Measurements from ENCODE around the gene TREX2.
A peak's percentile ranks its signal among the peaks of the same experiment; 100 is the strongest.

The TREX2 gene

DNA sequence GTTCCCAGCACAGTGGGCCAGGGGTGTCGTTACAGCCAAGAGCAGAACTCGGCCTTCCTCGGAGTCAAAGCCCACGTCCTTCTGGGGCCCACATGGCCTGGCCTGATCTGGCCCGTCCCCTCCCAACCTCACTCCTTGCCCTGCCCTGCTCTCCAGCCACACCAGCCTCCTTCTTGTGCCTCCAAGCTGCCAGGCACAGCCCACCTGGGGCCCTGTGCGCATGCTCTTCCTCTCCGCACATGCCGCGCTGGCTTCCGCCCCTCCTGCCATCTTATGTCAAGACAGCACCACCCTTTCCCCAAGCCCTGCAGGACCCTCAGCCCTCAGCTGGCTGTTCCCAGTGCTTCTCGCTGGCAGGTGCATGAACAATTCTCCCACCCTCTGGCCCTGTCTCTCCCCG is 17.7 kb upstream of the TREX2 start:
- TF ChIP-seq, protein P1, sequence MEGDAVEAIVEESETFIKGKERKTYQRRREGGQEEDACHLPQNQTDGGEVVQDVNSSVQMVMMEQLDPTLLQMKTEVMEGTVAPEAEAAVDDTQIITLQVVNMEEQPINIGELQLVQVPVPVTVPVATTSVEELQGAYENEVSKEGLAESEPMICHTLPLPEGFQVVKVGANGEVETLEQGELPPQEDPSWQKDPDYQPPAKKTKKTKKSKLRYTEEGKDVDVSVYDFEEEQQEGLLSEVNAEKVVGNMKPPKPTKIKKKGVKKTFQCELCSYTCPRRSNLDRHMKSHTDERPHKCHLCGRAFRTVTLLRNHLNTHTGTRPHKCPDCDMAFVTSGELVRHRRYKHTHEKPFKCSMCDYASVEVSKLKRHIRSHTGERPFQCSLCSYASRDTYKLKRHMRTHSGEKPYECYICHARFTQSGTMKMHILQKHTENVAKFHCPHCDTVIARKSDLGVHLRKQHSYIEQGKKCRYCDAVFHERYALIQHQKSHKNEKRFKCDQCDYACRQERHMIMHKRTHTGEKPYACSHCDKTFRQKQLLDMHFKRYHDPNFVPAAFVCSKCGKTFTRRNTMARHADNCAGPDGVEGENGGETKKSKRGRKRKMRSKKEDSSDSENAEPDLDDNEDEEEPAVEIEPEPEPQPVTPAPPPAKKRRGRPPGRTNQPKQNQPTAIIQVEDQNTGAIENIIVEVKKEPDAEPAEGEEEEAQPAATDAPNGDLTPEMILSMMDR (IDR thresholded peaks at IDR 0.05; ENCODE audit: insufficient read depth, low read depth, low read length, missing control alignments), result no peak
- no peak overlapping the region for H3K4me3 ChIP-seq (ENCODE audit: low read depth, low read length)

DNA sequence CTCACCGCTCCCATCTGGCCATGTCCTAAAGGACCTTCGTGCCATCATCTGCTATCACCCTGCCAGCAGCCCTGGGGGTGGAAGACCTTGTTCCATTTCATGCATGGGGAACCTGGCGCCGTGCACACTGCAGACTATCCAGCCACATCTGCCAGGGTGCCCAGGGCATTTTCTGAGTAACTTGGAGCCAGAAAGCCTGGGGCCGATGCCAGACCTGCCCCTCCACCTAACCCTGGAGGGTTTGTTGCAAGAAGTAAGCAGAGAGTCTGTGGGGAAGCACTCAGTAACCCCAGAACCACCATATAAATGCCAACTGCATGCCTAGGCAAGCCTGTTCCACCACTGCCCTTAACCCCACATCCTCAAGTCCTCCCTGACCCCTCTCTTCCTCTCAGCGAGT is 17.2 kb upstream of the TREX2 start:
- H3K4me3 ChIP-seq (ENCODE audit: low read depth, low read length), result no peak overlapping the region
- TF ChIP-seq, protein P1 (IDR thresholded peaks at IDR 0.05; ENCODE audit: insufficient read depth, low read depth, low read length, missing control alignments), result no peak
- DNase-seq (ENCODE audit: low read depth), result no peak

More for the DNA sequence above, 17.7 kb upstream of the TREX2 start:
- no peak for DNase-seq (ENCODE audit: low read depth)

DNA sequence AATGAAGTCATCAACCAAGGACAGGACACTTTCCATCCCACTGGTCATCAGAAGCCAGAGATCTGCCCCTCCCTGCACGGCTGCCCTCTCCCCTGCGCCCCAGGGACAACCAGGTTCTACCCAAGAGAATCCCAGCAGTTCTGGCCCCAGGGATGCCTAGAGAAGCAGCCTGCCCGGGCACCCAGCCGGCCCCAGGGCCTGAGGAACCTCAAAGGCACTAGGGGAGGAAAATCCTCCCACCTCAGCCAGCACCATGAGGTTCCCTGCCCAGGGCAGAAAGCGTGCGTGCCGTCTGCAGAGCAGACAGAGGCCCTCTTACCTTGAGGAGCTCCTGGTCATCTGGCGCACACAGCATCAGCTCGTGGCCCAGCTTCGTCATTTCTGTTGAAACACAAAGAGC is 16.4 kb upstream of the TREX2 start:
- no peak for DNase-seq (ENCODE audit: low read depth)
- H3K4me3 ChIP-seq (ENCODE audit: low read depth, low read length), result no peak overlapping the region
- TF ChIP-seq, protein P1 (IDR thresholded peaks at IDR 0.05; ENCODE audit: insufficient read depth, low read depth, low read length, missing control alignments), result no peak

DNA sequence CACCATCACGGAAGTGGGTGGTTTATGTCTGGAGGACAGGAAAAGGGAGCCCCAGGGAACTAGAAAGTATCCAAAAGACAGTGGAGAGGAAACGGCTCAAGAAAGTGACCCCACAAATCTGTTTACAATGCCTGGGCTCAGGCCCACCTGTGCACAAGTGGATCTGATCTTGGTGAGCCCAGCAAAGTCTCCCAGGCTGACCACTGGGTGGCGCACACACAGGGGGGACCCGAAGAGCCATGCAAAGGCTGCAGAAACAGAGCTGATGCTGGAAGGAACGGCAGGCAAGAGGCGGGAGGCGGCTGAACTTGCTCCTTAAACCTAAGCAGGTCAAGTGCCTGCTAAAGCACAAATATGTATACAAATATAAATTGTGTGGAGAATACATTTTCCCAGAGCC is 15.0 kb upstream of the TREX2 start:
- DNase-seq (ENCODE audit: low read depth), result peak; percentile 47
- TF ChIP-seq, protein P1 (IDR thresholded peaks at IDR 0.05; ENCODE audit: insufficient read depth, low read depth, low read length, missing control alignments), result peak; percentile 60
- H3K4me3 ChIP-seq (ENCODE audit: low read depth, low read length), result no peak overlapping the region

DNA sequence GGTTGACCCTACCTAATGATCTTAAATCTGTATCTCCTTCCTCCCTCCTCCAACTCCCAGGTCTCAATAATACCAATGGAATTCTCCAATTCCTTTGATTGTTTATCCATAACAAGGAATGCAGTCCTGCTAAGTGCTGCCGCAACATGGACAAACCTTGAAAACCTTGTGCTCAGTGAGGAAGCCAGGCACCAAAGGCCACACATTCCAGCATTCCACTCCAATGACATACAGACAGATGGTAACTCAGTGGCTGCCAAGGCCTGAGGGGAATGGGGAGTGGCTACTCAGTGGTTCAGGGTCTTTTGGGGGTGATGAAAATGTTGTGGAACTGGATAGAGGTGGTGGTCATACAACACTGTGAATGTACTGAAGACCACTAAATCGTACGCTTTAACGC is 14.1 kb upstream of the TREX2 start:
- TF ChIP-seq, protein P1 (IDR thresholded peaks at IDR 0.05; ENCODE audit: insufficient read depth, low read depth, low read length, missing control alignments), result no peak
- no peak overlapping the region for H3K4me3 ChIP-seq (ENCODE audit: low read depth, low read length)
- no peak for DNase-seq (ENCODE audit: low read depth)

DNA sequence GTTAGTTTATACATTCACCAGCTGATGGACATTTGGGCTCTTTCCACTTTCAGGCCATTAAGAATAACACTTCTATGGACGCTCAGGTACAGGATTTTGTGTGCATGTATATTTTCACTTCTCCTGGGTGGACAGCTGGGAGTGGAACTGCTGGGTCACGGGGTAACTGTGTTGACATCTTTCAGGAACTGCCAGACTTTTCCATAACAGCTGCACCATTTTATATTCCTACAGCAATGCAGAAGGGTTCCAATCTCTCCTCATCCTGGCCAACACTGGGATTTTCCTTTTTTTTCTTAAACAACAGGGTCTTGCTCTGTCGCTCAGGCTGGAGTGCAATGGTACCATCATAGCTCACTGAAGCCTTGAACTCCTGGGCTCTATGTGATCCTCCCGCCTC is 12.6 kb upstream of the TREX2 start:
- H3K4me3 ChIP-seq (ENCODE audit: low read depth, low read length), result no peak overlapping the region
- TF ChIP-seq, protein P1 (IDR thresholded peaks at IDR 0.05; ENCODE audit: insufficient read depth, low read depth, low read length, missing control alignments), result no peak
- DNase-seq (ENCODE audit: low read depth), result no peak

DNA sequence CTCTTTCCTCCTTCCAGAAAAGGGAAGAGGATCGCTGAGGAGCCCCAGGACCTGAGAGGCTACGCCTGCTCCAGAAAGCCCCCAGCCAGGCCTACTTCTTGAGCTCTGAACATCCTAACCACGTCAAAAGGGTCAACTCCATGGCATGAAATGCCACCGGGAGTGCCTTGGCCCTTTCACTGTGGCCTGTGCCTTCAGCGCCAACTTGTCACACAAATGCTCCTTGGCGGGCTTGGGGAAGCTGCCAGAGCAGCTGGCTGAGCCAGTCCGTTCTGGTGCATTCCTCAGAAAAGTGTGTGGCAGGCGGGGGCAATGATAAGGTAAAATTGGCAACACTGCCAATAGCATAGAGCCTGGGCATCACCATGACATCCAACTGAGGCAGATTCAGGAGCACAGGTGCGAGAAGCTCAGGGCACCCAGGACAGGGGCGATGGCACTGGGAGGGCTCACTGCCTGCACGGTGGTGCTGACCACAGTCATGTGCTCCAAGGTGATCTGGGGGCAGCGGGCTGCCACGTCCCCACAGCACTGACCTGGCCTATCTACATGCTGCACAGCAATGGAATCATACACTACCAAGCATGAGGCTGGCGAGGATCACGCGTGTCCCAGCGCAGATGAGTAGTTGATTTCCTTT is 12.1 kb upstream of the TREX2 start:
- H3K4me3 ChIP-seq (ENCODE audit: low read depth, low read length), result no peak overlapping the region
- TF ChIP-seq, protein P1 (IDR thresholded peaks at IDR 0.05; ENCODE audit: insufficient read depth, low read depth, low read length, missing control alignments), result no peak
- DNase-seq (ENCODE audit: low read depth), result no peak
